Thoracic aorta (tissue), 2 donors: ENCODE results near the gene S100A2. TPM values are rescaled to one million over a fixed set of nuclear protein-coding genes. Genes with fewer than 3 reads are reported as not detected.

Experiments
- ATAC-seq: fragments of 150-250 bp; one replicate; pipeline ENCODE4 v1.8.0; 2017; ENCODE audit warnings: low read depth; ENCODE audit not compliant: insufficient number of reproducible peaks, low FRiP score
- DNase-seq: peaks from one replicate; pipeline ENCODE4 v3.0.0-alpha.2; 2020; ENCODE audit warnings: low spot score
- H3K27ac ChIP-seq, 2 donors: fragments of 200-600 bp; sonication (generic); 1 replicate in 1 of 2; 2 replicates in 1 of 2; pipeline ENCODE4 v1.5.1; 2016; ENCODE audit warnings: mild to moderate bottlenecking in 2 of 2, moderate library complexity in 2 of 2
- H3K27me3 ChIP-seq: fragments of 200-600 bp; sonication (generic); replicated peaks from 2 replicates; pipeline ENCODE4 v1.6.0; 2016; ENCODE audit warnings: mild to moderate bottlenecking; ENCODE audit not compliant: insufficient read depth
- H3K36me3 ChIP-seq: fragments of 200-600 bp; sonication (generic); one replicate; pipeline ENCODE4 v1.5.1; 2016
- H3K4me1 ChIP-seq, 2 donors: fragments of 200-600 bp; sonication (generic); 1 replicate in 1 of 2; 2 replicates in 1 of 2; pipeline versions ENCODE4 v1.5.1 to v1.6.0; 2016; ENCODE audit warnings: low read depth in 2 of 2, mild to moderate bottlenecking in 1 of 2; ENCODE audit not compliant: control insufficient read depth in 1 of 2
- H3K4me3 ChIP-seq: fragments of 200-600 bp; sonication (generic); 2 replicates; pipeline ENCODE4 v1.5.1; 2016; ENCODE audit warnings: mild to moderate bottlenecking
- H3K9me3 ChIP-seq: fragments of 200-600 bp; sonication (generic); 2 replicates; pipeline ENCODE4 v1.5.1; 2016
- total RNA-seq, 2 donors: library from RNA; depleted of rRNA; stranded (reverse); fragments of >200 nt; gene quantifications; one replicate each; pipeline versions ENCODE4 v1.1.0 to v1.2.3, GENCODE V29; 2016
- TF ChIP-seq, protein P1 (sequence below): fragments of 200-600 bp; sonication (generic); IDR thresholded peaks from one replicate; pipeline ENCODE4 v1.5.1; 2019; ENCODE audit warnings: antibody characterized with exemption

Gene S100A2
- total RNA-seq, 2 donors from 2014 or later, result 1.1 to 2.9 TPM

DNA sequence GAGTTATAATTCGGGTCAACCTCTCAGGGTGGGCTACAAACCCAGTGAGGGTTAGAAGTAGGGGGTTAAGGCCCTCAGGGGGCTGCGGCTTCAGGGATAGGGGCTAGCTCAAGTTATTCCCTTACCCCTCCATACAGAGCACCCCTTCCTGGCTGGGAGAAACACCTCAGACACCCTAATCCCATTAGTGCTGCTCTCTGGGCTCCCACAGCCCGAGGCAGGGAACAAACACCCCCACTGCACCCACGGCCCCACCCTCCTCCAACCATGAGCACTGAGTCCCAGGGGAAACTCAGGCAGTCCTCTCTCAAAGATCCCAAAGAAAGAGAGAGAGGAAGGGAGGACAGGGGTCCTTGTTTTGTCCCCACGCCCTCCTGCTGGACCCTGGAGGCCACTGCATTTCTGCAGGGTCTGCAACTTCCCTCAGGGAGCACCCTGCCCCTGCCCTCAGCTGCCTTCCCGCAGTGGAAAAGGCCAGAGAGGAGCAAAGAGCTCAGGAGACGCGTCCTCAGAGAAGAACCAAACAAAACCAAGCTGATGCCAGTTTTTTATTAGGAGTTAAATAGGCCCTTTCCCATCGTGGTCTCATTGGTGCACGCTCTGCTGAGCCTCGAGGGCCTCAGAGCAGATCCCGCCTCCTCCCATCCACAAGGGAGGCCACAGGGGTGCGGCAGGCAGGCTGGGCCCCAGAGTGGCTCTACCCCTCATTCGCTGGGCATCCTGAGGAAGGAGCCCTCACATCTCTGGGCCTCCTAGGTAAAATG lies 18.7 kb downstream of the S100A2 start:
- TF ChIP-seq, protein P1, sequence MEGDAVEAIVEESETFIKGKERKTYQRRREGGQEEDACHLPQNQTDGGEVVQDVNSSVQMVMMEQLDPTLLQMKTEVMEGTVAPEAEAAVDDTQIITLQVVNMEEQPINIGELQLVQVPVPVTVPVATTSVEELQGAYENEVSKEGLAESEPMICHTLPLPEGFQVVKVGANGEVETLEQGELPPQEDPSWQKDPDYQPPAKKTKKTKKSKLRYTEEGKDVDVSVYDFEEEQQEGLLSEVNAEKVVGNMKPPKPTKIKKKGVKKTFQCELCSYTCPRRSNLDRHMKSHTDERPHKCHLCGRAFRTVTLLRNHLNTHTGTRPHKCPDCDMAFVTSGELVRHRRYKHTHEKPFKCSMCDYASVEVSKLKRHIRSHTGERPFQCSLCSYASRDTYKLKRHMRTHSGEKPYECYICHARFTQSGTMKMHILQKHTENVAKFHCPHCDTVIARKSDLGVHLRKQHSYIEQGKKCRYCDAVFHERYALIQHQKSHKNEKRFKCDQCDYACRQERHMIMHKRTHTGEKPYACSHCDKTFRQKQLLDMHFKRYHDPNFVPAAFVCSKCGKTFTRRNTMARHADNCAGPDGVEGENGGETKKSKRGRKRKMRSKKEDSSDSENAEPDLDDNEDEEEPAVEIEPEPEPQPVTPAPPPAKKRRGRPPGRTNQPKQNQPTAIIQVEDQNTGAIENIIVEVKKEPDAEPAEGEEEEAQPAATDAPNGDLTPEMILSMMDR, result no peak
- Histone ChIP-seq H3K27ac (peak overlapping the region; percentile 80 to 96), H3K9me3 (no peaks in the 10 kb centered on the region), H3K4me1 (peaks cover 65 to 85% of the 10 kb centered on the region in 2 donors), H3K36me3 (no peaks in the 10 kb centered on the region), H3K27me3 (no peaks in the 10 kb centered on the region), H3K4me3 (peak overlapping the region; percentile 85)
- ATAC-seq (no peak), DNase-seq (no peak)

DNA sequence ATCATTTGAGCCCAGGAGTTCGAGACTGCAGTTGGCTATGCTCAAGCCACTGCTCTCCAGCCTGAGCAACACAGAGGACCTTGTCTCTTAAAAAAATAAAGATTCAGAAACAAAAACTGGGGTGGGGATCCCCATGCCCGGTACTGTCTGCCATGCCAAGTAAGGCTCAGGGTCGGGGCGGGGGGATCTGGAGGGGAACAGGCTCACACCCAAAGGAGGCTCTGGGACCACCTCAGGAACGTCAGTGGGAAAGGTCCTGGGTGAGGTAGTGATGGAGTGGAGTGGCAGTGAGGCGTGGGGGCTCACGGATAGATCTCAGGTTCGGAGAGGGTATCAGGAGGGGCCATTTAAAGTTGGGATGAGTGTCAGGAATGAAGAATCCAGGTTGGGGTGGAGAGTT lies 19.3 kb downstream of the S100A2 start:
- Histone ChIP-seq H3K4me3 (peak overlapping the region; percentile 85), H3K4me1 (peaks cover 65 to 90% of the 10 kb centered on the region in 2 donors), H3K27me3 (no peaks in the 10 kb centered on the region), H3K9me3 (no peaks in the 10 kb centered on the region), H3K36me3 (no peaks in the 10 kb centered on the region), H3K27ac (peak overlapping the region; percentile 80 to 96)
- no peak for ATAC-seq
- no peak for DNase-seq
- TF ChIP-seq, protein P1, result no peak

DNA sequence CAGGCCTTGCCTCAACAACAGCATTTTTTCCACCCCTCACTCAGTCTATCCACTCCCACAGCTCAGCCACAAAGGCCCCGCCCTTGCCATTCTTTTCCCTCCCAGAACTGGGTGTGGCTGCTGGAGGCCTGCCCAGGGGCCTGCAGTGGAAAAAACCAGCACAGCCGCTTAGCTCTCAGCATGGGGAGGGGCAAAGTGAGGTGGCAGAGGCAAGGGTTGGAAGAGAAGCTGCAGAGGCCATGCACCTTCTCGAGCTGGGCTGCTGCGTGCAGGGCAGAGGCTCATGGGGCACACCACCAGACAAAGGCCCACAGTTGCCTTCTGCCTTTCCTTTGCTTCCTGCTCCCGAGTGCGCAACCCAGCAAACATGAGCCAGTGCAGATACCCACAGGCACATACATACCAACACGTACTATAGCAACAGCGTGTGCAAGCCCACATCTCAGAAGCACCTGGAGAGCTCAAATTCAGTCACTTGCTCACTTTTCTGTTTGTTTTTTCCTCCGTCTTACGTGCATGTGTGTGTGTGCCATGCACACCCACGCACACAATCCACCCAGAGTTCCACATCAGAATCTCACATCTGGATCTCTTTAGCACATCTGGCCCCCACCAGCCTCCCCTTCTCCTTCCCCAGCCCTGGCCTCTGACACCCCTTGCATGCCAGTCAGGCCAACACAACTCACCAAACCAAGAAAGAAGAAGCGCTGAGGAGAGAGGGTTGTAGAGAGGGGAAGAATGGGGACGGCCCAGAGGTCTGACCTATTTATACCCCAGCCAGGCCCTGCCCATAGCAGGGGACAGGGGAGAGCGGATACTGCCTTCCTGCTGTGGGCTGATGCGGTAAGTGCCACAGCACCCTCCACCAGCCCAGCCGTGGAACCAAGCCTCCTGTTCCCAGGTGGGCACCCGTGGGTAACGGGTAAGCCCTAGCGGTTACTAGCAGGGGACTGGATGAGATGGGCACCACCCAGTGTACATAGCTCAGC lies 20.3 kb downstream of the S100A2 start, which contains the start of gene S100A4:
Gene S100A4, minus strand, starts transcription at position 740 of the 989 bp plus-strand sequence. CDS start 1,012 bp downstream, outside the sequence.
- peak; percentile 67 for ATAC-seq
- H3K27ac ChIP-seq, result peak within 1 kb of the TSS; percentile 80 to 96
- DNase-seq, result peak; percentile 80
- peak within 1 kb of the TSS; percentile 85 for H3K4me3 ChIP-seq
- no peaks in the 10 kb centered on the region for H3K27me3 ChIP-seq
- peaks cover 65 to 90% of the 10 kb centered on the region in 2 donors for H3K4me1 ChIP-seq
- no peaks in the 10 kb centered on the region for H3K9me3 ChIP-seq
- TF ChIP-seq, protein P1, result no peak
- no peaks in the 10 kb centered on the region for H3K36me3 ChIP-seq

GRCh38 chr1:153544453-153545066 lies 21.1 kb downstream of the S100A2 start:
- TF ChIP-seq, protein P1, result no peak
- no peak for DNase-seq
- no peaks in the 10 kb centered on the region for H3K36me3 ChIP-seq
- peak overlapping the region; percentile 85 for H3K4me3 ChIP-seq
- no peaks in the 10 kb centered on the region for H3K9me3 ChIP-seq
- H3K27ac ChIP-seq, result peak overlapping the region; percentile 80 to 96
- H3K27me3 ChIP-seq, result no peaks in the 10 kb centered on the region
- no peak for ATAC-seq
- peaks cover 57 to 82% of the 10 kb centered on the region in 2 donors for H3K4me1 ChIP-seq
